KOPT-K1 (cell line): ENCODE results near the gene CIITA.

ENCODE experiments used
- H3K27ac ChIP-seq: fragments of 200-600 bp; sonication (generic); 2 replicates; pipeline ENCODE4 v1.5.1; 2016; ENCODE audit warnings: antibody characterized with exemption, mild to moderate bottlenecking, low read depth, low read length; ENCODE audit not compliant: poor library complexity, severe bottlenecking
- H3K36me3 ChIP-seq: fragments of 200-600 bp; sonication (generic); 2 replicates; pipeline ENCODE4 v1.5.1; 2017; ENCODE audit warnings: antibody characterized with exemption, mild to moderate bottlenecking, low read length, moderate library complexity; ENCODE audit not compliant: insufficient read depth
- H3K9me3 ChIP-seq: fragments of 200-600 bp; sonication (generic); 2 replicates; pipeline ENCODE4 v1.5.1; 2017; ENCODE audit warnings: antibody characterized with exemption, low read length, mild to moderate bottlenecking; ENCODE audit not compliant: insufficient read depth, poor library complexity, severe bottlenecking

CIITA gene

GRCh38 chr16:10840703-10841102 lies 36.3 kb upstream of the CIITA start:
- Histone ChIP-seq H3K9me3 (no peaks in the 10 kb centered on the region), H3K27ac (no peak overlapping the region), H3K36me3 (no peaks in the 10 kb centered on the region)

GRCh38 chr16:10846213-10846998 lies 30.6 kb upstream of the CIITA start:
- no peaks in the 10 kb centered on the region for H3K9me3 ChIP-seq
- H3K27ac ChIP-seq = no peak overlapping the region
- no peaks in the 10 kb centered on the region for H3K36me3 ChIP-seq

DNA sequence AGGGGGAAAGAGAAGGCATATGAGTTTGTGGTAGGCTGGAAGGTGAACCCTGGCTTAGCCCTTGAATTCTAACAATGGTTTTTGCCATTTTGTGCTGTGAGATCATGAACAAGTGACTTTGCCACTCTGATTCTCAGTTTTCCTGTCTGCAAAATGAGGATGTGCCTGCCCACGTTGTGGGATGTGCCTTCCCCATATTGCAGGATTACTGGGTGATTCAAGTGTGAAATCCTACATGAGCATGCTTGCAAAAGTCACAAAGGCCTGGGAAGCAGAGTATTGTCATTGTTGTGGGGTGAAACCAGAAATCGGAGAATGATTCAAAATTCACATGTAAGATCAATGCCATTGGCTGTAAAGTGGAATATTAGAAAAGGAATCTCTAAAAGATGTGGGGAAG lies 29.8 kb upstream of the CIITA start:
- no peaks in the 10 kb centered on the region for H3K9me3 ChIP-seq
- H3K27ac ChIP-seq = no peak overlapping the region
- no peaks in the 10 kb centered on the region for H3K36me3 ChIP-seq

GRCh38 chr16:10849736-10850477 lies 27.1 kb upstream of the CIITA start:
- Histone ChIP-seq H3K36me3 (no peaks in the 10 kb centered on the region), H3K27ac (no peak overlapping the region), H3K9me3 (no peaks in the 10 kb centered on the region)

GRCh38 chr16:10850478-10850850 lies 26.5 kb upstream of the CIITA start:
- Histone ChIP-seq H3K9me3 (no peaks in the 10 kb centered on the region), H3K36me3 (no peaks in the 10 kb centered on the region), H3K27ac (no peak overlapping the region)

DNA sequence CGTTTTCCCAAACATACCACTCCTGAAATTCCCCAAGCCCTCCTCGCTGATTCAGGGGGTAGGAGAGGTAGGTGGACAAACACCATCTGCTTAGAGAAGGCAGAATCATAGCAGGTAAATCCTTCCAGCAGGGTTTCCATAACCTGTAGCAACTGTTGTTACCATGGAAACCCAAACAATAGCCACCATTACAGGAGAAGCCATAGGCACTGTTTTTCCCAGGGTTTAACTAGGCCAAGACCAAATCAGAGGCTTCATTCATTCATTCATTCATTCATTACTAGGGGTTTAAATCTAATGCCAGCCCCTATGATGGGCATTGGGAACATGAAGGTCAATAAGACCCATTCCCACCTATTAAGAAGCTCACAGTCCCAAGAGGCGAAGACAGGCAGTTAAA lies 25.5 kb upstream of the CIITA start:
- Histone ChIP-seq H3K9me3 (no peaks in the 10 kb centered on the region), H3K36me3 (no peaks in the 10 kb centered on the region)

DNA sequence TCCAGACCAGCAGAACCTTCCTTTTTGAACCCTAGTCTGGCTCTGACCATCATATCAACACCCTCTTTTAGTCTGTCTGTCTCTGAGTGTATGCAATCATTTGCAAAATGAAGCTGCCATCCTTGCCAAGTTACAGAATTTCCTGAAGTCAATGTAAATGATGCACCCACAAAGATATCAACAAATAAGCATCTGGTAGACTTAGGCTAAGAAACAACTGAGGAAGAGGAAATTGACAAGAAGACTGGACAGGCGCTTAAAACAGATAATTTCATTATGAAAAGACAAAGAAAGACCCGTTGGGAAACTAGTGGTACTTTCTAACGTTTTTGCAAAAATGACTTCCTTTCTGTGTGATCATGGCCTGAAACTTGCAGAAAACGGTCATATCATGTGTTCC lies 24.7 kb upstream of the CIITA start:
- Histone ChIP-seq H3K27ac (no peak overlapping the region), H3K9me3 (no peaks in the 10 kb centered on the region), H3K36me3 (no peaks in the 10 kb centered on the region)

More for the DNA sequence above, 25.5 kb upstream of the CIITA start:
- H3K27ac ChIP-seq = no peak overlapping the region

DNA sequence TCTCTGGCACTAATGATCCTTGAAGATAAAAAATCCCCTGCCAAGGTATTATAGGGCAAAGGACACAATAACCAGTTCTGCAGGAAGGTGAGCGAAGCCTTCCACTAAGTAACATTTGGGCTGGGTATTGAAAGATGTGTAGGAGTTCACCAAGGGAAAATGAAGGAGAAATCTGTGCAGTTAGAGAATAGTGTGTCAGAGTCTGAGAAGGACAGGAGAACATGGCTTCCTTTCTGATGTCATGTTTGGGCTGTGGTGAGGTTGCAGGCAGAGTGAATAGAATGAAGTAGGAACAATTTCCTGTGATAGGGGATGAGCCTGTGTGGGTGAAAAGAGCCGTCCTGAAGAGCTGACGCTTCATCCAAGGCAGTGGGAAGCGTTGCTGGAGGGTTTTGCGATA lies 24.1 kb upstream of the CIITA start:
- no peaks in the 10 kb centered on the region for H3K9me3 ChIP-seq
- H3K27ac ChIP-seq = no peak overlapping the region
- H3K36me3 ChIP-seq = no peaks in the 10 kb centered on the region

DNA sequence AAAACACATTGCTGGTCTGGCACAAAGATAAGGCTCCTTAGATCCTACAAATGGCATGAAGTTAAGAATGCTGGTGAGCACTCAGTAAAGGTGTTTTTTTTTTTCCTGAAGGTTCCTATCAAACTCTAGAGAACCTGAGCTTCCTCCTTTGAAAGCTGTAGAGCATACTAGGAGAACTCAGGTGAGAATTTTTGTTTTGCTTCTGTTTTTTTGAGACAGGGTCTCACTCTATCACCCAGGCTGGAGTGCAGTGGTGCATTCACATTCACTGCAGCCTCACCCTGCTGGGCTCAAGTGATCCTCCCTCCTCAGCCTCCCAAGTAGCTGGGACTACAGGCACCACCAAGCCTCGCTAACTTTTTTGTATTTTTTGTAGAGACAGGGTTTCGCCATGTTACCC lies 21.0 kb upstream of the CIITA start:
- Histone ChIP-seq H3K36me3 (no peaks in the 10 kb centered on the region), H3K27ac (no peak overlapping the region)

GRCh38 chr16:10858203-10858602 lies 18.8 kb upstream of the CIITA start:
- Histone ChIP-seq H3K9me3 (no peaks in the 10 kb centered on the region), H3K36me3 (no peaks in the 10 kb centered on the region), H3K27ac (no peak overlapping the region)

More for the DNA sequence above, 21.0 kb upstream of the CIITA start:
- no peaks in the 10 kb centered on the region for H3K9me3 ChIP-seq

- no peaks in the 10 kb centered on the region for H3K36me3 ChIP-seq
Measured at GRCh38 chr16:10859020-10859419, 18.0 kb upstream of the CIITA start.

GRCh38 chr16:10859658-10860057 lies 17.3 kb upstream of the CIITA start:
- H3K36me3 ChIP-seq = no peaks in the 10 kb centered on the region
- no peak overlapping the region for H3K27ac ChIP-seq
- no peaks in the 10 kb centered on the region for H3K9me3 ChIP-seq

More at GRCh38 chr16:10859020-10859419, 18.0 kb upstream of the CIITA start:
- Histone ChIP-seq H3K27ac (no peak overlapping the region), H3K9me3 (no peaks in the 10 kb centered on the region)

- Histone ChIP-seq H3K36me3 (no peaks in the 10 kb centered on the region), H3K27ac (no peak overlapping the region), H3K9me3 (no peaks in the 10 kb centered on the region)
Measured at GRCh38 chr16:10862438-10862837, 14.6 kb upstream of the CIITA start.

- Histone ChIP-seq H3K27ac (no peak overlapping the region), H3K9me3 (no peaks in the 10 kb centered on the region), H3K36me3 (no peaks in the 10 kb centered on the region)
Measured at GRCh38 chr16:10865991-10866966, 10.7 kb upstream of the CIITA start.

- H3K27ac ChIP-seq = no peak overlapping the region
- no peaks in the 10 kb centered on the region for H3K9me3 ChIP-seq
- no peaks in the 10 kb centered on the region for H3K36me3 ChIP-seq
Measured at GRCh38 chr16:10867199-10867598, 9.8 kb upstream of the CIITA start.
